GM10266 (cell line): ENCODE results near the gene ADH4.
"Not testable (repeated sequence)": the region's sequence is repeated elsewhere in the genome, so short reads cannot be mapped to it uniquely, and the experiment has no call there.

Source experiments
- DNase-seq: peaks from one replicate; pipeline ENCODE4 v3.0.0; 2012; ENCODE audit errors: extremely low spot score
- TF ChIP-seq, protein P1 (sequence below): IDR thresholded peaks from 2 replicates; pipeline ENCODE4 v1.5.1; 2012; ENCODE audit warnings: mild to moderate bottlenecking, low read depth; ENCODE audit not compliant: control insufficient read depth, insufficient read depth; ENCODE audit errors: missing control alignments

Gene ADH4

GRCh38 chr4:99088481-99089365 is 55.4 kb downstream of the ADH4 start, which contains the start of gene ADH5:
TSS of gene ADH5 (minus strand) at chr4:99088788. CDS start at chr4:99088700, 88 bp downstream.
- TF ChIP-seq, protein P1, sequence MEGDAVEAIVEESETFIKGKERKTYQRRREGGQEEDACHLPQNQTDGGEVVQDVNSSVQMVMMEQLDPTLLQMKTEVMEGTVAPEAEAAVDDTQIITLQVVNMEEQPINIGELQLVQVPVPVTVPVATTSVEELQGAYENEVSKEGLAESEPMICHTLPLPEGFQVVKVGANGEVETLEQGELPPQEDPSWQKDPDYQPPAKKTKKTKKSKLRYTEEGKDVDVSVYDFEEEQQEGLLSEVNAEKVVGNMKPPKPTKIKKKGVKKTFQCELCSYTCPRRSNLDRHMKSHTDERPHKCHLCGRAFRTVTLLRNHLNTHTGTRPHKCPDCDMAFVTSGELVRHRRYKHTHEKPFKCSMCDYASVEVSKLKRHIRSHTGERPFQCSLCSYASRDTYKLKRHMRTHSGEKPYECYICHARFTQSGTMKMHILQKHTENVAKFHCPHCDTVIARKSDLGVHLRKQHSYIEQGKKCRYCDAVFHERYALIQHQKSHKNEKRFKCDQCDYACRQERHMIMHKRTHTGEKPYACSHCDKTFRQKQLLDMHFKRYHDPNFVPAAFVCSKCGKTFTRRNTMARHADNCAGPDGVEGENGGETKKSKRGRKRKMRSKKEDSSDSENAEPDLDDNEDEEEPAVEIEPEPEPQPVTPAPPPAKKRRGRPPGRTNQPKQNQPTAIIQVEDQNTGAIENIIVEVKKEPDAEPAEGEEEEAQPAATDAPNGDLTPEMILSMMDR: no peak
- peak; percentile 89 for DNase-seq

- peak; percentile 39 for DNase-seq
- TF ChIP-seq, protein P1: no peak
Measured at GRCh38 chr4:99088023-99088449, 56.1 kb downstream of the ADH4 start.

- DNase-seq: no peak
- TF ChIP-seq, protein P1: no peak
Measured at GRCh38 chr4:99084595-99084994, 59.5 kb downstream of the ADH4 start.

DNA sequence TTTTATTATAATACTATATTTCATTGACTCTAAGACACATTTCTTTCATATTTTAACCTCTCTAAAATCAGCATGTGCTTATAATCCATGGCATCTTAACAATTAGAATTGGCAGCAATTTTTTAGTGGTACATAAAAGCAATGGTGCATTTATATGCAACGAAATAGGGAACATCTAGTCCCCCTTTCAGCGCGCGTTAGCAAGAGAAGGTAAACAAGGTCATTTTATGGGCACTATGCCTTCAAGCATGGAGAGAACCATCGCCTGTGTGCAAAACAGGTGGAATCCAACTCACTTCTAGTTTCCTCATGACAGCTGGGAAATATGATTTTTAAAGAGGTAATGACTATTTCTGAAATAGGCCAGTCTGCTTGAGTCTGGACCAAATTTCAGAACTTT is 61.9 kb downstream of the ADH4 start:
- DNase-seq: no peak
- TF ChIP-seq, protein P1: no peak

DNA sequence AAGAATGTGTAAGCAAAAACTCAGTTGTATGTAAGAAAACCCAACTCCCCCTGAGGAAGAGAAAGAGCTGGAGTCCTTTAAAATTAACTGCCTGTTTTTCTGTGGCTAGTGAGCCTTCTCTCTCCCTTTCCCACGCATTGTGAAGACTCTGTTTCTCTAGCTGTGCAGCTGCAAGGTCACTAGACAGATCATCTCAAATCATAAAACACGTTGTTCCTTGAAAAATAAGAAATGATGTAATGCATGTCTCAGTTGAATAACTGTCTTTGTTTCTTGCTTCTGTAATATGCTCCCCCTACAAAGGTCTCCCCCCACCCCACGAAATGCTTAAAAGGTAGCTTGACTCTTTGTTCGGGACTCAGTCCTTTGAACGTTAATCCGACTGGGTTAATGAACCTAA is 63.2 kb downstream of the ADH4 start:
- DNase-seq: not testable (repeated sequence)

GRCh38 chr4:99079625-99080295 is 64.3 kb downstream of the ADH4 start:
- DNase-seq: no peak
- TF ChIP-seq, protein P1: no peak

GRCh38 chr4:99078931-99079624 is 65.0 kb downstream of the ADH4 start:
- TF ChIP-seq, protein P1: no peak
- DNase-seq: no peak
